ENCODE results near the gene EFCAB6.

The EFCAB6 gene

GRCh38 chr22:43528601-43529360 is 283.3 kb downstream of the EFCAB6 start:
- H3K4me1 Mint-ChIP-seq: peaks cover 13% of the 10 kb centered on the region
- no peak overlapping the region for H3K4me3 Mint-ChIP-seq
- H3K36me3 Mint-ChIP-seq (ENCODE audit: low read depth): no peaks in the 10 kb centered on the region
- H3K27me3 Mint-ChIP-seq (ENCODE audit: low read depth, poor library complexity): peaks cover 23% of the 10 kb centered on the region
- H3K27ac Mint-ChIP-seq: no peak overlapping the region
- DNase-seq: no peak
- TF ChIP-seq CTCF (IDR thresholded peaks at IDR 0.05): no peak
- H3K9me3 Mint-ChIP-seq: no peaks in the 10 kb centered on the region

GRCh38 chr22:43526946-43527345 is 285.2 kb downstream of the EFCAB6 start:
- peaks cover 23% of the 10 kb centered on the region for H3K27me3 Mint-ChIP-seq (ENCODE audit: low read depth, poor library complexity)
- no peaks in the 10 kb centered on the region for H3K9me3 Mint-ChIP-seq
- H3K4me1 Mint-ChIP-seq: peaks cover 13% of the 10 kb centered on the region
- no peaks in the 10 kb centered on the region for H3K36me3 Mint-ChIP-seq (ENCODE audit: low read depth)
- H3K4me3 Mint-ChIP-seq: no peak overlapping the region
- no peak for DNase-seq
- TF ChIP-seq CTCF (IDR thresholded peaks at IDR 0.05): no peak
- no peak overlapping the region for H3K27ac Mint-ChIP-seq

- Mint-ChIP-seq H3K4me3 (no peak overlapping the region), H3K27ac (no peak overlapping the region), H3K27me3 (ENCODE audit: low read depth, poor library complexity) (peaks cover 18% of the 10 kb centered on the region), H3K4me1 (peaks cover 9% of the 10 kb centered on the region), H3K9me3 (no peaks in the 10 kb centered on the region), H3K36me3 (ENCODE audit: low read depth) (no peaks in the 10 kb centered on the region)
- DNase-seq: no peak
- no peak for TF ChIP-seq CTCF (IDR thresholded peaks at IDR 0.05)
Observed at GRCh38 chr22:43526117-43526655, 285.9 kb downstream of the EFCAB6 start.

- H3K36me3 Mint-ChIP-seq (ENCODE audit: low read depth): no peaks in the 10 kb centered on the region
Observed at GRCh38 chr22:43521716-43522115, 290.4 kb downstream of the EFCAB6 start.

GRCh38 chr22:43520632-43521039 is 291.5 kb downstream of the EFCAB6 start:
- Mint-ChIP-seq H3K4me1 (peaks cover 10% of the 10 kb centered on the region), H3K36me3 (ENCODE audit: low read depth) (no peaks in the 10 kb centered on the region), H3K27ac (no peak overlapping the region), H3K27me3 (ENCODE audit: low read depth, poor library complexity) (peaks cover 28% of the 10 kb centered on the region), H3K9me3 (no peaks in the 10 kb centered on the region), H3K4me3 (no peak overlapping the region)
- no peak for DNase-seq
- TF ChIP-seq CTCF (IDR thresholded peaks at IDR 0.05): no peak

More at GRCh38 chr22:43521716-43522115, 290.4 kb downstream of the EFCAB6 start:
- Mint-ChIP-seq H3K9me3 (no peaks in the 10 kb centered on the region), H3K27ac (no peak overlapping the region), H3K4me1 (peaks cover 10% of the 10 kb centered on the region), H3K27me3 (ENCODE audit: low read depth, poor library complexity) (peaks cover 27% of the 10 kb centered on the region), H3K4me3 (no peak overlapping the region)
- no peak for TF ChIP-seq CTCF (IDR thresholded peaks at IDR 0.05)
- DNase-seq: no peak

Data from nephron progenitor cell (in vitro differentiated cells).